H9 (cell line): ENCODE measurements around the gene ALDH1A2. TPM values are rescaled to one million over a fixed set of nuclear protein-coding genes. Genes with fewer than 3 reads are reported as not detected.

ENCODE experiments used
- DNase-seq: peaks from one replicate; pipeline ENCODE4 v3.0.0-alpha.2; 2017
- H2AFZ ChIP-seq: one replicate; pipeline ENCODE4 v1.6.1; 2013; ENCODE audit warnings: mild to moderate bottlenecking, low read length, control low read depth, moderate library complexity
- H2AK5ac ChIP-seq: 2 replicates; pipeline ENCODE4 v1.6.1; 2013; ENCODE audit warnings: low read length, control low read depth, mixed read lengths; ENCODE audit not compliant: insufficient read length
- H2BK120ac ChIP-seq: one replicate; pipeline ENCODE4 v1.6.1; 2013; ENCODE audit warnings: low read depth, mild to moderate bottlenecking, low read length, control low read depth, inconsistent platforms; ENCODE audit not compliant: poor library complexity, severe bottlenecking
- H2BK12ac ChIP-seq: 2 replicates; pipeline ENCODE4 v1.6.1; 2013; ENCODE audit warnings: low read length, control low read depth, mixed read lengths, low read depth; ENCODE audit not compliant: insufficient read length
- H2BK15ac ChIP-seq: 2 replicates; pipeline ENCODE4 v1.6.1; 2013; ENCODE audit warnings: low read depth, low read length, control low read depth
- H2BK20ac ChIP-seq: one replicate; pipeline ENCODE4 v1.6.1; 2013; ENCODE audit warnings: low read depth, mild to moderate bottlenecking, low read length, control low read depth, inconsistent platforms; ENCODE audit not compliant: poor library complexity, severe bottlenecking
- H2BK5ac ChIP-seq: 2 replicates; pipeline ENCODE4 v1.6.1; 2013; ENCODE audit warnings: low read length, control low read depth, mixed read lengths; ENCODE audit not compliant: insufficient read length
- H3K14ac ChIP-seq: 2 replicates; pipeline ENCODE4 v1.6.1; 2013; ENCODE audit warnings: low read length, control low read depth; ENCODE audit not compliant: insufficient read depth
- H3K18ac ChIP-seq: 2 replicates; pipeline ENCODE4 v1.6.1; 2013; ENCODE audit warnings: low read depth, mild to moderate bottlenecking, mixed read lengths, low read length, control low read depth; ENCODE audit not compliant: insufficient read length
- H3K23ac ChIP-seq: 2 replicates; pipeline ENCODE4 v1.6.1; 2013; ENCODE audit warnings: low read length, control low read depth, mixed read lengths, low read depth; ENCODE audit not compliant: insufficient read length
- H3K23me2 ChIP-seq: 2 replicates; pipeline ENCODE4 v1.6.1; 2013; ENCODE audit warnings: low read depth, mild to moderate bottlenecking, mixed read lengths, low read length, control low read depth; ENCODE audit not compliant: insufficient read length, poor library complexity, severe bottlenecking
- H3K27ac ChIP-seq: 2 replicates; pipeline ENCODE4 v1.5.1; 2013; ENCODE audit warnings: low read length, control low read depth, mixed read lengths, low read depth; ENCODE audit not compliant: insufficient read length
- H3K27me3 ChIP-seq: 2 replicates; pipeline ENCODE4 v1.6.1; 2013; ENCODE audit warnings: low read length, control low read depth, inconsistent platforms; ENCODE audit not compliant: insufficient read depth
- H3K4ac ChIP-seq: 2 replicates; pipeline ENCODE4 v1.6.1; 2013; ENCODE audit warnings: low read depth, mild to moderate bottlenecking, control low read depth, inconsistent platforms, low read length, moderate library complexity
- H3K4me1 ChIP-seq: 2 replicates; pipeline ENCODE4 v1.6.1; 2013; ENCODE audit warnings: low read length, control low read depth, inconsistent platforms; ENCODE audit not compliant: insufficient read depth
- H3K4me2 ChIP-seq: 2 replicates; pipeline ENCODE4 v1.6.1; 2013; ENCODE audit warnings: low read length, control low read depth, mixed read lengths; ENCODE audit not compliant: insufficient read length, insufficient read depth
- H3K56ac ChIP-seq: 2 replicates; pipeline ENCODE4 v1.6.1; 2013; ENCODE audit warnings: low read depth, mild to moderate bottlenecking, mixed read lengths, low read length, control low read depth; ENCODE audit not compliant: insufficient read length
- H3K79me1 ChIP-seq: 2 replicates; pipeline ENCODE4 v1.6.1; 2013; ENCODE audit warnings: low read depth, mild to moderate bottlenecking, moderate library complexity, low read length, control low read depth, inconsistent platforms; ENCODE audit not compliant: insufficient read depth, poor library complexity, severe bottlenecking
- H3K79me2 ChIP-seq: 2 replicates; pipeline ENCODE4 v1.6.1; 2013; ENCODE audit warnings: low read length, control low read depth, inconsistent platforms; ENCODE audit not compliant: insufficient read depth
- H3K9ac ChIP-seq: 2 replicates; pipeline ENCODE4 v1.6.1; 2013; ENCODE audit warnings: low read length, control low read depth, mixed read lengths; ENCODE audit not compliant: insufficient read length; ENCODE audit errors: extremely low read depth
- H3K9me3 ChIP-seq: one replicate; pipeline ENCODE4 v1.6.1; 2013; ENCODE audit warnings: low read depth, low read length, inconsistent platforms; ENCODE audit not compliant: control insufficient read depth
- H3T11ph ChIP-seq: one replicate; pipeline ENCODE4 v1.6.1; 2013; ENCODE audit warnings: mild to moderate bottlenecking, low read length, control low read depth, inconsistent platforms
- H4K20me1 ChIP-seq: one replicate; pipeline ENCODE4 v1.6.1; 2013; ENCODE audit not compliant: control insufficient read depth, insufficient read length, insufficient read depth
- H4K5ac ChIP-seq: 2 replicates; pipeline ENCODE4 v1.6.1; 2013; ENCODE audit warnings: low read depth, mild to moderate bottlenecking, mixed read lengths, low read length, control low read depth; ENCODE audit not compliant: insufficient read length
- H4K8ac ChIP-seq: replicated peaks from 2 replicates; pipeline ENCODE4 v1.6.1; 2013; ENCODE audit warnings: low read length, control low read depth, mixed read lengths, low read depth; ENCODE audit not compliant: insufficient read length
- H4K91ac ChIP-seq: 2 replicates; pipeline ENCODE4 v1.6.1; 2013; ENCODE audit warnings: low read depth, mild to moderate bottlenecking, moderate library complexity, mixed read lengths, low read length, control low read depth; ENCODE audit not compliant: insufficient read length
- H3K27ac Mint-ChIP-seq, 3 experiments: 2 replicates in 2 of 3; 3 replicates in 1 of 3; pipeline ENCODE4 v1.8.0; 2020 to 2021; ENCODE audit warnings: mixed read lengths in 3 of 3, mild to moderate bottlenecking in 1 of 3, moderate library complexity in 1 of 3
- H3K27me3 Mint-ChIP-seq: 2 replicates; pipeline ENCODE4 v1.8.0; 2021; ENCODE audit warnings: low read depth, mild to moderate bottlenecking, moderate library complexity, mixed read lengths
- H3K36me3 Mint-ChIP-seq, 3 experiments: 2 replicates in 2 of 3; 3 replicates in 1 of 3; pipeline ENCODE4 v1.8.0; 2020 to 2021; ENCODE audit warnings: low read depth in 3 of 3, mixed read lengths in 3 of 3; ENCODE audit not compliant: insufficient read depth in 1 of 3
- H3K4me1 Mint-ChIP-seq, 2 experiments: 2 replicates each; pipeline ENCODE4 v1.8.0; 2020; ENCODE audit warnings: mixed read lengths in 2 of 2
- H3K4me3 Mint-ChIP-seq, 2 experiments: 2 replicates in 1 of 2; 3 replicates in 1 of 2; pipeline ENCODE4 v1.8.0; 2020 to 2021; ENCODE audit warnings: mild to moderate bottlenecking in 2 of 2, mixed read lengths in 2 of 2, moderate library complexity in 1 of 2
- H3K9me3 Mint-ChIP-seq, 2 experiments: 2 replicates in 1 of 2; 3 replicates in 1 of 2; pipeline ENCODE4 v1.8.0; 2020; ENCODE audit warnings: mild to moderate bottlenecking in 2 of 2, mixed read lengths in 2 of 2, moderate library complexity in 1 of 2
- CTCF ChIP-seq: fragments of 200-600 bp; sonication (generic); conservative IDR thresholded peaks from 3 replicates; pipeline ENCODE4 v1.8.0; 2021; ENCODE audit warnings: antibody characterized with exemption, mild to moderate bottlenecking
- WGBS: extraction: QIAGEN DNeasy Blood & Tissue Kit; methylation state at CpG from one replicate; pipeline ENCODE4 v1.1.7; 2013; ENCODE audit warnings: missing lambda C conversion rate, low lambda C conversion rate, mixed read lengths; ENCODE audit not compliant: insufficient read length; ENCODE audit errors: extremely low coverage; 5-methylcytosine and 5-hydroxymethylcytosine counted together
- total RNA-seq: library from RNA; stranded (reverse); gene quantifications from 2 replicates; pipeline ENCODE4 v1.2.1, GENCODE V29; 2021

The ALDH1A2 gene
- total RNA-seq, 1 experiment from 2014 or later, result 0.72 TPM

GRCh38 chr15:58038426-58039078 is 27.0 kb downstream of the ALDH1A2 start:
- no peak overlapping the region for H2BK15ac ChIP-seq
- no peaks in the 10 kb centered on the region for H3K36me3 Mint-ChIP-seq
- no peak overlapping the region for H3K56ac ChIP-seq
- peaks cover 5 to 8% of the 10 kb centered on the region in 2 experiments for H3K4me1 Mint-ChIP-seq
- H3K4ac ChIP-seq, result no peak overlapping the region
- WGBS, result no CpG with 5 or more reads among the region's 2 CpGs
- no peak overlapping the region for H3K18ac ChIP-seq
- H4K8ac ChIP-seq, result no peak overlapping the region
- no peak overlapping the region for H3K27ac Mint-ChIP-seq
- no peak for DNase-seq
- H2BK20ac ChIP-seq, result no peak overlapping the region
- no peaks in the 10 kb centered on the region for H3K79me2 ChIP-seq
- no peaks in the 10 kb centered on the region for H3K79me1 ChIP-seq
- no peak overlapping the region for H2BK5ac ChIP-seq
- no peak overlapping the region for H2AK5ac ChIP-seq
- H3K27me3 Mint-ChIP-seq, result peaks cover 13% of the 10 kb centered on the region
- no peak overlapping the region for H4K91ac ChIP-seq
- no peak overlapping the region for H2BK120ac ChIP-seq
- H3K27ac ChIP-seq, result no peak overlapping the region
- no peaks in the 10 kb centered on the region for H3K9me3 ChIP-seq
- no peaks in the 10 kb centered on the region for H4K20me1 ChIP-seq
- H3K14ac ChIP-seq, result no peak overlapping the region
- H3K9ac ChIP-seq, result no peak overlapping the region
- H3T11ph ChIP-seq, result no peak overlapping the region
- H3K4me1 ChIP-seq, result no peaks in the 10 kb centered on the region; the same call in 1 of the 2 replicates
- H2BK12ac ChIP-seq, result no peak overlapping the region
- H3K4me3 Mint-ChIP-seq, result no peak overlapping the region
- TF ChIP-seq CTCF, result no peak
- no peak overlapping the region for H2AFZ ChIP-seq
- no peak overlapping the region for H3K4me2 ChIP-seq
- no peak overlapping the region for H3K23ac ChIP-seq
- H3K23me2 ChIP-seq, result no peaks in the 10 kb centered on the region
- no peaks in the 10 kb centered on the region for H3K9me3 Mint-ChIP-seq
- no peaks in the 10 kb centered on the region for H3K27me3 ChIP-seq
- no peak overlapping the region for H4K5ac ChIP-seq
